Tibial artery (tissue), 4 donors: ENCODE results near the gene PLA2R1.

Experiments
- DNase-seq, 2 donors: peaks; one replicate each; pipeline ENCODE4 v3.0.0-alpha.2; 2019
- H3K27ac ChIP-seq, 2 donors: fragments of 200-600 bp; sonication (generic) in 1 of 2; 1 replicate in 1 of 2; 2 replicates in 1 of 2; pipeline ENCODE4 v1.5.1; 2018 to 2019; ENCODE audit warnings: mild to moderate bottlenecking in 1 of 2
- H3K27me3 ChIP-seq, 2 donors: fragments of 200-600 bp; sonication (generic) in 1 of 2; one replicate each; pipeline versions ENCODE4 v1.5.1 to v1.6.0; 2016 to 2019
- H3K36me3 ChIP-seq, 3 donors: fragments of 200-600 bp; sonication (generic) in 2 of 3; one replicate each; pipeline ENCODE4 v1.5.1; 2016 to 2019; ENCODE audit warnings: mild to moderate bottlenecking in 2 of 3
- H3K4me1 ChIP-seq, 4 donors: fragments of 200-600 bp; sonication (generic) in 2 of 4; 1 replicate in 3 of 4; 2 replicates in 1 of 4; pipeline ENCODE4 v1.5.1; 2016 to 2019
- H3K4me3 ChIP-seq, 2 donors: fragments of 200-600 bp; sonication (generic) in 1 of 2; 1 replicate in 1 of 2; 2 replicates in 1 of 2; pipeline ENCODE4 v1.5.1; 2018 to 2019; ENCODE audit warnings: mild to moderate bottlenecking in 2 of 2
- H3K9me3 ChIP-seq, 3 donors: fragments of 200-600 bp; sonication (generic) in 1 of 3; one replicate each; pipeline ENCODE4 v1.5.1; 2016 to 2019
- CTCF ChIP-seq, 2 experiments: fragments of 200-600 bp in 1 of 2; fragments of 450-650 bp in 1 of 2; IDR thresholded peaks; one replicate each; pipeline ENCODE4 v1.5.1; 2017 to 2019; ENCODE audit warnings: antibody characterized with exemption in 2 of 2, mild to moderate bottlenecking in 1 of 2, moderate library complexity in 1 of 2
- intact Hi-C: fragments of 100-400 bp; cut with DNase I; formaldehyde crosslinking; loops from one replicate; pipeline ENCODE4 v1.15.0; 2023; ENCODE audit warnings: low total_unique reads

Gene PLA2R1

GRCh38 chr2:159900343-159900742 lies 162.1 kb downstream of the PLA2R1 start:
- intact Hi-C loops = no loop called here

GRCh38 chr2:159898441-159898840 lies 164.0 kb downstream of the PLA2R1 start:
- Histone ChIP-seq H3K27me3 (no peaks in the 10 kb centered on the region), H3K4me3 (no peak overlapping the region), H3K9me3 (no peaks in the 10 kb centered on the region), H3K27ac (no peak overlapping the region), H3K4me1 (no peaks in the 10 kb centered on the region), H3K36me3 (no peaks in the 10 kb centered on the region)
- no peak for DNase-seq
- no peak for TF ChIP-seq CTCF (IDR thresholded peaks at IDR 0.05)
- intact Hi-C loops = no loop called here

More at GRCh38 chr2:159900343-159900742, 162.1 kb downstream of the PLA2R1 start:
- no peaks in the 10 kb centered on the region for H3K9me3 ChIP-seq
- no peak for TF ChIP-seq CTCF (IDR thresholded peaks at IDR 0.05)
- no peak for DNase-seq
- H3K4me3 ChIP-seq = no peak overlapping the region
- H3K36me3 ChIP-seq = no peaks in the 10 kb centered on the region
- H3K27me3 ChIP-seq = no peaks in the 10 kb centered on the region
- no peak overlapping the region for H3K27ac ChIP-seq
- H3K4me1 ChIP-seq = peaks cover 0 to 11% (median 9%) of the 10 kb centered on the region in 4 donors

- no peak for DNase-seq
- no peak for TF ChIP-seq CTCF (IDR thresholded peaks at IDR 0.05)
- intact Hi-C loops = no loop called here
- H3K9me3 ChIP-seq = no peaks in the 10 kb centered on the region
- no peaks in the 10 kb centered on the region for H3K36me3 ChIP-seq
- H3K27me3 ChIP-seq = no peaks in the 10 kb centered on the region
- H3K27ac ChIP-seq = no peak overlapping the region
- no peaks in the 10 kb centered on the region for H3K4me1 ChIP-seq
- H3K4me3 ChIP-seq = no peak overlapping the region
These were observed 164.7 kb downstream of the PLA2R1 start for GRCh38 chr2:159897720-159898119.

- H3K27ac ChIP-seq = no peak overlapping the region
- no peaks in the 10 kb centered on the region for H3K27me3 ChIP-seq
- no peak overlapping the region for H3K4me3 ChIP-seq
- no peaks in the 10 kb centered on the region for H3K9me3 ChIP-seq
- TF ChIP-seq CTCF (IDR thresholded peaks at IDR 0.05) = no peak
- no peaks in the 10 kb centered on the region for H3K36me3 ChIP-seq
- no peak for DNase-seq
- H3K4me1 ChIP-seq = no peaks in the 10 kb centered on the region
- intact Hi-C loops = no loop called here
These were observed 165.3 kb downstream of the PLA2R1 start for GRCh38 chr2:159897081-159897480.

GRCh38 chr2:159895258-159896065 lies 167.0 kb downstream of the PLA2R1 start:
- Histone ChIP-seq H3K4me3 (no peak overlapping the region), H3K9me3 (no peaks in the 10 kb centered on the region), H3K27ac (no peak overlapping the region), H3K27me3 (no peaks in the 10 kb centered on the region), H3K36me3 (no peaks in the 10 kb centered on the region), H3K4me1 (no peaks in the 10 kb centered on the region)
- DNase-seq = no peak
- no peak for TF ChIP-seq CTCF (IDR thresholded peaks at IDR 0.05)
- intact Hi-C loops = no loop called here
